Spinal cord (tissue), 10 donors: Measurements from ENCODE around the gene LSM2. TPM values are rescaled to one million over a fixed set of nuclear protein-coding genes. Genes with fewer than 3 reads are reported as not detected.
"Not testable (repeated sequence)": the region's sequence is repeated elsewhere in the genome, so short reads cannot be mapped to it uniquely, and the experiment has no call there.

ENCODE experiments used
- DNase-seq, 6 donors: peaks; one replicate each; pipeline versions ENCODE4 v3.0.0 to v3.0.0-alpha.2; 2013 to 2015; ENCODE audit warnings: low spot score in 6 of 6, low read depth in 4 of 6
- H3K27ac ChIP-seq: one replicate; pipeline ENCODE4 v1.5.1; 2013; ENCODE audit warnings: low read depth, low read length, control low read depth
- H3K27me3 ChIP-seq: one replicate; pipeline ENCODE4 v1.6.1; 2013; ENCODE audit warnings: low read length; ENCODE audit not compliant: control insufficient read depth, insufficient read depth
- H3K36me3 ChIP-seq: one replicate; pipeline ENCODE4 v1.6.1; 2013; ENCODE audit warnings: low read length; ENCODE audit not compliant: control insufficient read depth, insufficient read depth
- H3K4me1 ChIP-seq: one replicate; pipeline ENCODE4 v1.6.1; 2013; ENCODE audit warnings: low read length; ENCODE audit not compliant: control insufficient read depth, insufficient read depth
- H3K4me3 ChIP-seq: one replicate; pipeline ENCODE4 v1.5.1; 2013; ENCODE audit warnings: low read depth, low read length, control low read depth
- H3K9me3 ChIP-seq: one replicate; pipeline ENCODE4 v1.6.1; 2013; ENCODE audit warnings: low read length; ENCODE audit not compliant: control insufficient read depth, insufficient read depth
- whole genome bisulfite sequencing: methylation state at CpG from one replicate; pipeline ENCODE4 v1.1.5; 2013; ENCODE audit warnings: missing lambda C conversion rate; ENCODE audit not compliant: insufficient coverage; 5-methylcytosine and 5-hydroxymethylcytosine counted together
- polyA plus RNA-seq, 2 donors: library from polyadenylated mRNA; unstranded; fragments of 120-200 nt; gene quantifications; one replicate each; pipeline ENCODE4 v1.2.1, GENCODE V29; 2013; ENCODE audit not compliant: insufficient read length in 2 of 2
- total RNA-seq, 2 donors: library from RNA; depleted of rRNA in 1 of 2; stranded (reverse); fragments of 120-200 nt in 1 of 2; fragments of >200 nt in 1 of 2; gene quantifications; one replicate each; pipeline versions ENCODE4 v1.2.3 to v1.2.4, GENCODE V29; 2013 to 2014
- donor health status: healthy.

Gene LSM2
- total and polyA plus RNA-seq, 4 donors, result 18.0 to 63.3 (median 50.1) TPM

- no peaks in the 10 kb centered on the region for H3K9me3 ChIP-seq
- peaks cover 36% of the 10 kb centered on the region for H3K4me1 ChIP-seq
- no peak overlapping the region for H3K4me3 ChIP-seq
- no peak for DNase-seq
- H3K27ac ChIP-seq, result no peak overlapping the region
- no peaks in the 10 kb centered on the region for H3K36me3 ChIP-seq
- no peaks in the 10 kb centered on the region for H3K27me3 ChIP-seq
Observed at GRCh38 chr6:31819871-31820299, 13.1 kb upstream of the LSM2 start.

- not testable (repeated sequence) for H3K36me3 ChIP-seq, H3K9me3 ChIP-seq, DNase-seq, H3K27me3 ChIP-seq, H3K27ac ChIP-seq
- Histone ChIP-seq H3K4me1 (peaks cover 40% of the 10 kb centered on the region), H3K4me3 (peak overlapping the region; percentile 43)
- 85% methylated on average over 5 of the region's 8 CpGs for WGBS
Observed at GRCh38 chr6:31817929-31818511, 11.3 kb upstream of the LSM2 start.

DNA sequence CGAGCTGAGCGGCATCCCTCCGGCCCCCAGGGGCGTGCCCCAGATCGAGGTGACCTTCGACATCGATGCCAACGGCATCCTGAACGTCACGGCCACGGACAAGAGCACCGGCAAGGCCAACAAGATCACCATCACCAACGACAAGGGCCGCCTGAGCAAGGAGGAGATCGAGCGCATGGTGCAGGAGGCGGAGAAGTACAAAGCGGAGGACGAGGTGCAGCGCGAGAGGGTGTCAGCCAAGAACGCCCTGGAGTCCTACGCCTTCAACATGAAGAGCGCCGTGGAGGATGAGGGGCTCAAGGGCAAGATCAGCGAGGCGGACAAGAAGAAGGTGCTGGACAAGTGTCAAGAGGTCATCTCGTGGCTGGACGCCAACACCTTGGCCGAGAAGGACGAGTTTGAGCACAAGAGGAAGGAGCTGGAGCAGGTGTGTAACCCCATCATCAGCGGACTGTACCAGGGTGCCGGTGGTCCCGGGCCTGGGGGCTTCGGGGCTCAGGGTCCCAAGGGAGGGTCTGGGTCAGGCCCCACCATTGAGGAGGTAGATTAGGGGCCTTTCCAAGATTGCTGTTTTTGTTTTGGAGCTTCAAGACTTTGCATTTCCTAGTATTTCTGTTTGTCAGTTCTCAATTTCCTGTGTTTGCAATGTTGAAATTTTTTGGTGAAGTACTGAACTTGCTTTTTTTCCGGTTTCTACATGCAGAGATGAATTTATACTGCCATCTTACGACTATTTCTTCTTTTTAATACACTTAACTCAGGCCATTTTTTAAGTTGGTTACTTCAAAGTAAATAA, 10.6 kb upstream of the LSM2 start:
- Histone ChIP-seq H3K4me1 (peaks cover 35% of the 10 kb centered on the region), H3K4me3 (peak overlapping the region; percentile 43), H3K27ac (peak overlapping the region; percentile 27)
- not testable (repeated sequence) for H3K36me3 ChIP-seq, H3K9me3 ChIP-seq, DNase-seq, H3K27me3 ChIP-seq
- 82% methylated on average over 7 of the region's 37 CpGs for WGBS

GRCh38 chr6:31815025-31815838, 8.5 kb upstream of the LSM2 start, which contains the start of the genes HSPA1A and HSPA1L:
Gene HSPA1A, plus strand, starts transcription at chr6:31815543. Its CDS starts 214 bp downstream, at chr6:31815757.
Gene HSPA1L, minus strand, starts transcription at chr6:31815283. Its CDS starts 3,311 bp downstream, at chr6:31811972.
- DNase-seq, result peak; percentile 93 to 99 (median 98)
- H3K4me1 ChIP-seq, result peaks cover 23% of the 10 kb centered on the region
- peak within 1 kb of the TSS; percentile 77 for H3K4me3 ChIP-seq
- no peaks in the 10 kb centered on the region for H3K9me3 ChIP-seq
- WGBS, result 0% methylated on average over 45 of the region's 56 CpGs
- peak within 1 kb of the TSS; percentile 100 for H3K27ac ChIP-seq
- H3K27me3 ChIP-seq, result no peaks in the 10 kb centered on the region
- peaks cover 8% of the 10 kb centered on the region for H3K36me3 ChIP-seq

- 0% methylated on average over 12 of the region's 13 CpGs for WGBS
- Histone ChIP-seq H3K4me1 (peaks cover 23% of the 10 kb centered on the region), H3K36me3 (peaks cover 8% of the 10 kb centered on the region), H3K27me3 (no peaks in the 10 kb centered on the region), H3K27ac (peak overlapping the region; percentile 100), H3K9me3 (no peaks in the 10 kb centered on the region), H3K4me3 (peak overlapping the region; percentile 77)
- peak; percentile 90 to 99 (median 92) for DNase-seq
Observed at GRCh38 chr6:31814677-31815024, 7.9 kb upstream of the LSM2 start.

DNA sequence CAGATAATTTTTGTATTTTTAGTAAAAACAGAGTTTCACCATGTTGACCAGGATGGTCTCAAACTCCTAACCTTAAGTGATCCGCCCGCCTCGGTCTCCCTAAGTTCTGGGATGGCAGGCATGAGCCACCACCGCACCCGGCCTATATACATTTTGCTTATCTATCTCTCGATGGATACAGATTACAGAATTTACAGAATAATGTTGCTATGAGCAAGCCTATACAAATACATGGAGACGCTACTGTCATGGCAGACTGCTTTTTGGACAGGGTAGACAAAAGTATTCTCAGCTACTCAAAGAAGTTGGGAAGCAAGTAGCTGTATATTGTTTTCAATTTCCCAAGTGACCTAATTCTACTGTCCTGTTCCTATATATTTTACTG, 6.7 kb upstream of the LSM2 start:
- H3K27ac ChIP-seq, result peak overlapping the region; percentile 100

DNA sequence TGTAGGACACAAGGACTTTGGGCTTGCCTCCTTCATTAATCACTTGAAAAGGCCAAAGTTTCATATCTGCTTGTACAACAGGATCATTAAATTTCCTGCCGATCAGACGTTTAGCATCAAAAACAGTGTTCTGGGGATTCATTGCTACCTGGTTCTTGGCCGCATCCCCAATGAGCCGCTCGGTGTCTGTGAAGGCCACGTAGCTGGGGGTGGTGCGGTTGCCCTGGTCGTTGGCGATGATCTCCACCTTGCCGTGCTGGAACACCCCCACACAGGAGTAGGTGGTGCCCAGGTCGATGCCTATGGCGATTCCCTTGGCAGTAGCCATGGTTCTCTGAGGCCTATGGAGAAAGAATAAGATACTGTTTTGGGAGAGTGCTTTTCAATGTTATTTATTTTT, 4.9 kb upstream of the LSM2 start:
- no peaks in the 10 kb centered on the region for H3K27me3 ChIP-seq
- H3K36me3 ChIP-seq, result peaks cover 8% of the 10 kb centered on the region
- no peak for DNase-seq
- no peak overlapping the region for H3K27ac ChIP-seq
- H3K9me3 ChIP-seq, result no peaks in the 10 kb centered on the region
- WGBS, result 89% methylated on average over 12 of the region's 12 CpGs
- no peak overlapping the region for H3K4me3 ChIP-seq
- H3K4me1 ChIP-seq, result peaks cover 14% of the 10 kb centered on the region

More for the DNA sequence above, 6.7 kb upstream of the LSM2 start:
- WGBS, result no CpG with 5 or more reads among the region's 7 CpGs
- no peak for DNase-seq
- H3K36me3 ChIP-seq, result peaks cover 8% of the 10 kb centered on the region
- H3K27me3 ChIP-seq, result no peaks in the 10 kb centered on the region
- H3K4me1 ChIP-seq, result peaks cover 16% of the 10 kb centered on the region
- H3K9me3 ChIP-seq, result no peaks in the 10 kb centered on the region
- H3K4me3 ChIP-seq, result no peak overlapping the region

DNA sequence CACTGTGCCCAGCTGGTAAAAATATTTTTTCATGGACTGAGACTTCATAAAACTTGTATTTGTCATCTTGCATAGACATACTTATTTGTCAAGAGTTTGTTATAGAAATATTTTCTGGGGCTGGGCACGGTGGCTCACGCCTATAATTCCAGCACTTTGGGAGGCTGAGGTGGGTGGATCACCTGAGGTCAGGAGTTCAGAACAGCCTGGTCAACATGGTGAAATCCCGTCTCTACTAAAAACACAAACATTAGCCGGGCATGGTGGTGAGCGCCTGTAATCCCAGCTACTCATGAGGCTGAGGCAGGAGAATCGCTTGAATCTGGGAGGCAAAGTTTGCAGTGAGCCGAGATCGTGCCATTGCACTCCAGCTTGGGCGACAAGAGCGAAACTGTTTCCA, 1.8 kb upstream of the LSM2 start:
- not testable (repeated sequence) for DNase-seq, H3K27ac ChIP-seq, H3K27me3 ChIP-seq, H3K9me3 ChIP-seq, H3K4me3 ChIP-seq
- H3K4me1 ChIP-seq, result peaks cover 17% of the 10 kb centered on the region
- H3K36me3 ChIP-seq, result peaks cover 13% of the 10 kb centered on the region
- 93% methylated on average over 3 of the region's 10 CpGs for WGBS

GRCh38 chr6:31805939-31806469, 762 bp downstream of the LSM2 start:
- Histone ChIP-seq H3K4me1 (peaks cover 17% of the 10 kb centered on the region), H3K27ac (peak overlapping the region; percentile 95), H3K27me3 (no peaks in the 10 kb centered on the region), H3K9me3 (no peaks in the 10 kb centered on the region), H3K36me3 (peaks cover 28% of the 10 kb centered on the region), H3K4me3 (peak overlapping the region; percentile 85)
- DNase-seq, result no peak
- 17% methylated on average over 6 of the region's 7 CpGs for WGBS
